NCI-H524 treated with DMSO at 0.1 percent for 48 hours (cell line): ENCODE measurements around the gene BTF3.
"Not testable (repeated sequence)": the region's sequence is repeated elsewhere in the genome, so short reads cannot be mapped to it uniquely, and the experiment has no call there.

Experiments
- DNase-seq: peaks from one replicate; lab custom pipeline; 2025; lab: John Stamatoyannopoulos, UW

Gene BTF3

GRCh38 chr5:73498057-73498992, at the start of gene BTF3:
BTF3 (plus strand) TSS chr5:73498442; CDS start chr5:73498668, 226 bp downstream.
- peak; percentile 57 for DNase-seq

DNA sequence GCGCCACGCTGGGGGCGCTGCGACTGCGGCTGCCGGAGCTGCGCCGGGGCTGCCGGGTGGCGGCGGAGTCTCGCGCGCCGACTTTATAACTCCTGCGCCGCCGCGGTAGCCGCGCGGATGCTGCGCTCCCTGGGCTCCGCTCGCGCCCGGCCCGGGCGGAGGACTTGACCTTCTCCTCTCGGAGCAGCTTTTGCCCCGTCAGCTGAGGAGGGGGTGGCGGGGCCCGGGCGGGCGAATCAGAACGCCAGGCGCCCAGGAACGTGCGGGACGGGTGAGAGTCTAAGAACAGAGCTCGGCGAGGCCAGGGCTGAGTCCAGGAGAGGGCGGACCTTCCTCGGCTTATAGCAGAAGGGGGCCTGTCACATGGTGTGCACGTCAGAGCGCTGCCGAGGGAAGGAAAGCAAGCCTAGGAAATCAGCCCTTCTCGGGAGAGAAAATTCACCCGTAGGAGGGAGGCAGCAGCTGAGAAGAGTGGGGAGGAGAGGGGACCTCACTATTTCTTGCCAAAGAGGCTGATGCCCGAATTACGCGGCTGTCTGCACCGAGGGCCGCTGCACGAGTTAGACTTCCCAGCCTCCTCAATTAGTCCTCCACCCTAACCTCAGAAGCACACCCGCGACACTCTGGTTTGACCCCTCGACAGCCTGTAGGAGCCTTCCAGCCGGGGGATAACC, 49.6 kb upstream of the BTF3 start, which contains the start of gene FOXD1:
TSS of gene FOXD1 (minus strand) at position 315 of the 674 bp plus-strand sequence. CDS start 415 bp downstream, outside the sequence.
- DNase-seq: peak; percentile 35

- DNase-seq: no peak
Observed at GRCh38 chr5:73450137-73450536, 48.1 kb upstream of the BTF3 start.

DNA sequence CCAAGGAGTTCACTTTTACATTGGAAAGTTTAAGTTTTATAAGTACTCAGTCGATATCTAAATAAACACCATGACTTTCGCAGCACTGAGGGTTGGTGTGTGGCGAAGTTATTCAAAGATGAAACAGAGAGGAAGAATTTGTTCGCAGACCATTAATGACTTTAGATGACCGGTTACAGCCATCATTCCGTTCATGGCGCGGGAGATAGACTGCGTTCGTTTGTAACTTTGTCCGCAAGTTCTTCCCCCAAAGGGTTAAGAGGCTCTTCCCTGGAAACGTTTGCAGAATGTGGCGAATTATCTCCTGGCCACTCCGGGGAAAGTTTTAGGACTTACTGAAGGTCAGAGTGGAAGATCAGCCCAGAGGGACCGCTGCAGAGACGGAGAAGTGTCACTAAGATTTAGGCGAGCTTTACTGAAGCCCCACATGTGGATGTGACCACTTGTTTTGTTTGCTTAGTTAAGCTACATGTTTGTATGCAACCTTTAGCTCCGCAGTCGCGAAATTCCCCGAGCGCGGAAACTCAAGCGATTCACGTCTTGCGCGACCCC, 47.5 kb upstream of the BTF3 start:
- DNase-seq: no peak

DNA sequence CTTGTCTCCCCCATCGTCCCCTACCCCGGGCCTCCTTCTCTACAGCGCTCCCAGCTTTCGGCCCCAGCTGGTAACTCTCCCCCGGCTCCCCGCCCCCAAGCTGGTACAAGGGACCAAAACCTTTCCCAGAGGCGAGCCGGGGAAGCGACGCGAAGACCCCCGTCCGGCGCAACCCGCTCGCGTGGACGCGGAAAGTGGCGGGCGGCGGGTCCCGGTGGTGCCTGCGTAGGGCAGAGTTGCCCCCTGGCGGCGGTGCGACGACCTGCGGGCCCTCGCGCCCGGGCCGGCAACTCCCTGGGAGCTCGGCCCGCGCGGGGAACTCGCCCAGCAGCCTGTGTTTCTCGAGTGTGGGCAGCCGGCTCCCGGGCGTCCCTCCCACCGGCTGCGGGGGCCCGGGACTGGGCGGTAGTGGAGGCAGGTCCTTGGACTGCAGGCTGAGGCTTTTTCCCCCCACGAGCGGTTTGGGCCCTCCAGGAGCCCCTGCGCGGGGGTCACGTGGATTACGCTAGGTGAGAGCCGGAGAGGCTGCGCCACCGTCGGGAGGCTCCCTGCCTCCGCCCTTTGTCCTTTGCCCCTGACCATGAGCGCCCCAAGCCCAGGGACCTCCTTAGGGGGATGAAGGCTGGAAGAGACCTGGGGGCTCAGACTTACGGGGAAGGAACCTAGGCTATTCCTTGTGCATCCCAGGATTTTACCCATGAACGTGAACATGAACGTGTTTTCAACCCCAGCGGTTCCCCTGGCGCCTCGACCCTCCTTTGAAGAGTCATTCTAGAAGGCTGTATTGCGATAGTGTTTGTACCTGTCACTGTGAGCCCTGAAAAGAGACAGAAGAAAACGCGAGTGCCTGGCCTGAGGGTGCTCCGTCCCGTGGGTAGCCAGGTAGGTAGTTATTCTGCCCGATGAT, 46.8 kb upstream of the BTF3 start:
- DNase-seq: no peak

DNA sequence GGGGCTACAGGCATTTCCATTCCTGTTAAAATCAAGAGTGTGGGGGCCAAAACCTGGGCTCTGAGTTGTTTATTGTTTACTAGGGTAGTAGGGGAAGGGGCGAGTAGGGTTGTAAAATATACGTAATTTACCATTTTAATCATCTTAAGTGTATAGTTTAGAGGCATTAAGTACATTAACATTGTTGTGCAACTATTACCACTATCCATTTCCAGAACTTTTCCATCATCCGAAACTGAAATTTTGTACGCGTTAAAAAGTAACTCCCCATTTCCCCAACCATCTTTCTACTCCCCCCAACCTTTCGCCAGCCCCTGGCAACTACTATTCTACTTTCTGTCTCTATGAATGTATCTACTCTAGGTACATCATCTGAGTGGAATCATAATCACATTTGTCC, 46.0 kb upstream of the BTF3 start:
- no peak for DNase-seq

- DNase-seq: peak; percentile 32
Observed at GRCh38 chr5:73454379-73455036, 43.7 kb upstream of the BTF3 start.

GRCh38 chr5:73456462-73456861, 41.8 kb upstream of the BTF3 start:
- DNase-seq: not testable (repeated sequence)

DNA sequence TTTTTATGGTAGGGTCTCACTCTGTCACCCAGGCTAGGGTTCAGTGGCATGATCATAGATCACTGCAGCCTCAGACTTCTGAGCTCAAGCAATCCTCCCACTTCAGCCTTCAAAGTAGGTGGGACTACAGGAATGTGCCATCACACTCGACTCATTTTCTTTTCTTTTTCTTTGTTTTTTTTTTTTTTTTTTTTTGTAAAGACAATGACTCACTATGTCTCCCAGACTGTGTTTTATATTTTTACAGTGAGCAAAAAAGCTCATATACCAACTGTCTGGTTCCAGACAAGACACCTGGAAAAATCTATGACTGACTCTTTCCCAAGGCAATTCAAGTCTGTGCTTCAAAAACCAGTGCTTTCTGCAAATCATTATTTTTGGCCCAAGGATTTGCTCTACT, 38.9 kb upstream of the BTF3 start:
- DNase-seq: no peak

GRCh38 chr5:73460133-73460532, 38.1 kb upstream of the BTF3 start:
- no peak for DNase-seq

DNA sequence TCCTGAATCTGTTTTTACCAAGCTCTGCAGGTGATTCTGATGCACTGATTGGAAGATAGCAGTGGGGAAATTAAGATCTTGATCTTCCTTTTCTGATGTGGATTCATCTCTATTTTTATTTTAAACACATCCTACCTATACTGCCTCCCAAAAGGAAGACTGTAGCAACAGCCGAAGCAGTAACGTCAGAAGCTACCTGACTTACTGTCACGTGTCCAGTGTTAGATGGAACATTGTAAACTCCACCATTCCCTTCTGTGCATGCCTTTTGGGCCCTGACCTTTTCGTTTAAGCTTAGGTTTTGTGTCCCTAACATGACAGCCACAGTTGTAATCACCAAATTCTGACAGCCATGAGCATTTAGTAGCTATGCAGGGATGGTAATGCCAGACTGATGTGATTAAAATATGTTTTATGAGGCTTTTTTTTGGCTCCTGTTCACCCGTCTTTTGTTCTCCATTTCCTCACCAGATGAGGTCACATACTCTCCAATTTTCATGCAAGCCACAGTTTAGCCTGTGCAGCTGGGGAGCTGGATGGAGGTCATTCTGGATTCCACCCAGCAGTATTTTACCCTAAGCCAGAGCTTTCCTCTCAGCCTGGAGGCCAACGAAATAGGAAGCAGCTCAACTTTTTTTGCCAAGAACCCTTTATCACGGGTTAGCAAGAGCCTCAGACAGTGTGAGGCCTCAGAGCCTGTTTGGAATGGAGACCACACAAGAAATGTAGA, 34.1 kb upstream of the BTF3 start:
- no peak for DNase-seq

DNA sequence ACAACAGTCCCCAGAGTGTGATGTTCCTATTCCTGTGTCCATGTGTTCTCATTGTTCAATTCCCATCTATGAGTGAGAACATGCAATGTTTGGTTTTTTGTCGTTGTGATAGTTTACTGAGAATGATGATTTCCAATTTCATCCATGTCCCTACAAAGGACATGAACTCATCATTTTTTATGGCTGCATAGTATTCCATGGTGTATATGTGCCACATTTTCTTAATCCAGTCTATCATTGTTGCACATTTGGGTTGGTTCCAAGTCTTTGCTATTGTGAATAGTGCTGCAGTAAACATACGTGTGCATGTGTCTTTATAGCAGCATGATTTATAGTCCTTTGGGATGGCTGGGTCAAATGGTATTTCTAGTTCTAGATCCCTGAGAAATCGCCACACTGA, 29.6 kb upstream of the BTF3 start:
- DNase-seq: not testable (repeated sequence)

DNA sequence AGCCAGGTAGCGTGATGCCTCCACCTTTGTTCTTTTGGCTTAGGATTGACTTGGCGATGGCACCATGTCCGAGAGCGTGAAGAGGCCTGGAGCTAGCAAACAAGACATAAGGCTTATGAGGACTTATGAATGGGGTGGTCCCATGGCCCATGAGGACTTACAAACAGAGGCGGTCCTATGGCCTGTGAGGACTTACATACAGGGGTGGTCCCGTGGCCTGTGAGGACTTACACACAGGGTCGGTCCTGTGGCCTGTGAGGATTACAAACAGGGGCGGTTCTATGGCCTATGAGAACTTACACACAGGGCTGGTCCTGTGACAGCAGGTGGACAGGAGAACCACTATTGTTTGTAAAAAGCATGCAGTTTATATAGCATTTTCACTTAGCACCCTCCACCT, 28.4 kb upstream of the BTF3 start:
- DNase-seq: no peak

DNA sequence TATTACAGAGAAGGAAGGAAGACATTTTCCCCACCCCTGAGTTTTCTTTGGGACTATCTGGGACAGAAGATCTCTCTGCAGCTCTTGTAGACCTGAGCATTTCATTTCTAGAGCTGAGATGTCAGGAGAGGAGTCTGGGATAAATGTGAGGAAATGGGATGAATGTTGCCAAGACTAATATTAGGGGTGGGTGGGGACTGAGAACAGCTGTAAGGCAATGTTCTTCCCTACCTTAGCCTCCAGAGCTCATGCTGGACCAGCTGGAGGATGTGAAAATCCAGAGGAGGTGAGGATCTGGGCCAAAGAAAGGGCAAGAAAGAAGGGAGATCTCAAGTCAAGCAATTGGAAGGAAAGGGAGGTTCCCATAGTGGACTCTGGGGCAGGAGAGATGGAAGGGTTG, 26.6 kb upstream of the BTF3 start:
- DNase-seq: no peak

DNA sequence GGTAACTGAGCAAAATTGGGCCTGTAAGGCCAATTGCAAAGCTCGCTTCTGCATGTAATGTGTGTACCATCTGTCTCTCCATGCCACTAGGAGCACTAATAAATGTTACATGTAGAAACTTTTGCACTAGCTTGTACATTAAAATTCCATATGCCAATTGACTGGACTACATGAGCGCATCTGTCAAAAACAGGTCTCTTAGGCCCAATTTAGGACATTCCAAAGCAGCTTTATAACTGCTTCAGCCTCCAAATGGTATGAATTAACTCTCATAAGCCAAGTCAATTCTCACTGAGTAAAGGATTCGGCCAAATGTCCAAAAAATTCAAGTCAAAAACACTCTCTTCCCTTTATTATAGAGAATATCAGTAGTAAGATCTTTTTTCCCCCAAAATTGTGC, 26.1 kb upstream of the BTF3 start:
- DNase-seq: no peak

GRCh38 chr5:73480500-73480899, 17.7 kb upstream of the BTF3 start:
- no peak for DNase-seq

- no peak for DNase-seq
Observed at GRCh38 chr5:73482383-73483136, 15.7 kb upstream of the BTF3 start.

GRCh38 chr5:73483676-73484075, 14.6 kb upstream of the BTF3 start:
- DNase-seq: no peak

GRCh38 chr5:73484511-73484910, 13.7 kb upstream of the BTF3 start:
- no peak for DNase-seq

DNA sequence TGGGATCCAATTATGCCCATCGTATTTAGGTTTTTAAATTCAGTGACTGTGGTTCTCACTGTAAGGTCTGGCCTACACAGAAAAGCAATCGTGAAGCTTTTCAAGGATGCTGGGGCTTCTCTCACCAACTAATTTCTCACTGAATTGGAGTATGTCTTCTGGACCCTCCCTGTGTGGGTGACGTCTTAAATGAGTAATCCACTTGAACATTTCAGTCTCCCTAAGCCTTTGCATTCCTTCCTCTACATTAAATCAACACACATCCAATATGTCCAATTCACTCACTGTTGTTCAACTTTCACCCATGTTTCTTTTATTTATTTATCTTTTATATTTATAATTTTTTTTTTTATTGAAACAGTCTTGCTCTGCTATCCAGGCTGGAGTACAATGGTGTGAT, 12.5 kb upstream of the BTF3 start:
- no peak for DNase-seq
